OCI-LY3 (cell line): ENCODE measurements around the gene DNM1.

Source experiments
- H2AFZ ChIP-seq: fragments of 200-600, 300-600 bp; shearing (Covaris generic); 2 replicates; pipeline ENCODE4 v1.6.0; 2014; ENCODE audit warnings: antibody characterized with exemption, low read depth, low read length
- H3K27ac ChIP-seq: fragments of 200-600, 300-600 bp; sonication (generic); 2 replicates; pipeline ENCODE4 v1.5.1; 2014; ENCODE audit warnings: mild to moderate bottlenecking, low read length, moderate library complexity, mixed read lengths
- H3K27me3 ChIP-seq: fragments of 200-600, 300-600 bp; sonication (generic); 2 replicates; pipeline ENCODE4 v1.6.1; 2014; ENCODE audit warnings: low read depth, low read length, mixed read lengths
- H3K36me3 ChIP-seq: fragments of 200-600, 300-600 bp; sonication (generic); replicated peaks from 2 replicates; pipeline ENCODE3; 2014; ENCODE audit warnings: low read depth, low read length, mixed read lengths
- H3K4me1 ChIP-seq: fragments of 300-600, 200-600 bp; sonication (generic); 2 replicates; pipeline ENCODE4 v1.6.1; 2014; ENCODE audit warnings: low read length, mixed read lengths
- H3K4me2 ChIP-seq: fragments of 200-600, 300-600 bp; sonication (generic); 2 replicates; pipeline ENCODE4 v1.6.1; 2014; ENCODE audit warnings: low read length, mixed read lengths
- H3K4me3 ChIP-seq: fragments of 300-600, 200-600 bp; sonication (generic); 2 replicates; pipeline ENCODE4 v1.5.1; 2014; ENCODE audit warnings: antibody characterized with exemption, mild to moderate bottlenecking, low read length, moderate library complexity
- H3K79me2 ChIP-seq: fragments of 300-600, 200-600 bp; shearing (Covaris generic); 2 replicates; pipeline ENCODE4 v1.6.1; 2014; ENCODE audit warnings: mild to moderate bottlenecking, low read length, mixed read lengths
- H3K9ac ChIP-seq: fragments of 300-600, 200-600 bp; shearing (Covaris generic); 2 replicates; pipeline ENCODE4 v1.6.0; 2014; ENCODE audit warnings: mild to moderate bottlenecking, low read length, moderate library complexity
- H3K9me3 ChIP-seq: fragments of 200-600, 300-600 bp; shearing (Covaris generic); 2 replicates; pipeline ENCODE4 v1.6.1; 2014; ENCODE audit warnings: low read length, mixed read lengths; ENCODE audit not compliant: insufficient read depth
- H4K20me1 ChIP-seq: fragments of 200-600, 300-600 bp; sonication (generic); 2 replicates; pipeline ENCODE4 v1.6.1; 2016; ENCODE audit warnings: low read length, mixed read lengths; ENCODE audit not compliant: insufficient read depth
- CTCF ChIP-seq: fragments of 200-600, 300-600 bp; sonication (generic); IDR thresholded peaks from 2 replicates; pipeline ENCODE4 v1.5.1; 2014; ENCODE audit warnings: antibody characterized with exemption, low read length, low read depth
- EZH2phosphoT487 ChIP-seq: fragments of 200-600 bp; shearing (Covaris generic); IDR thresholded peaks from 2 replicates; pipeline ENCODE4 v1.6.1; 2018; ENCODE audit warnings: antibody characterized with exemption, mixed run types, low read depth

DNM1 gene

GRCh38 chr9:128218518-128219389, 15.6 kb downstream of the DNM1 start:
- H4K20me1 ChIP-seq, result no peaks in the 10 kb centered on the region
- H2AFZ ChIP-seq, result peak overlapping the region; percentile 77
- no peak for TF ChIP-seq EZH2phosphoT487
- TF ChIP-seq CTCF, result no peak
- H3K4me1 ChIP-seq, result peaks cover 8% of the 10 kb centered on the region
- H3K9ac ChIP-seq, result peak overlapping the region; percentile 71
- no peaks in the 10 kb centered on the region for H3K79me2 ChIP-seq
- peak overlapping the region; percentile 86 for H3K4me3 ChIP-seq
- H3K27me3 ChIP-seq, result no peaks in the 10 kb centered on the region
- H3K36me3 ChIP-seq, result no peaks in the 10 kb centered on the region
- H3K27ac ChIP-seq, result no peak overlapping the region
- no peaks in the 10 kb centered on the region for H3K9me3 ChIP-seq
- peak overlapping the region; percentile 100 for H3K4me2 ChIP-seq

GRCh38 chr9:128219831-128220230, 16.7 kb downstream of the DNM1 start:
- Histone ChIP-seq H3K4me3 (no peak overlapping the region), H3K4me1 (peaks cover 8% of the 10 kb centered on the region), H3K4me2 (no peak overlapping the region), H3K27me3 (no peaks in the 10 kb centered on the region), H4K20me1 (no peaks in the 10 kb centered on the region), H3K36me3 (no peaks in the 10 kb centered on the region), H2AFZ (no peak overlapping the region), H3K9ac (no peak overlapping the region), H3K79me2 (no peaks in the 10 kb centered on the region), H3K27ac (no peak overlapping the region), H3K9me3 (no peaks in the 10 kb centered on the region)
- no peak for TF ChIP-seq CTCF
- no peak for TF ChIP-seq EZH2phosphoT487

- Histone ChIP-seq H3K4me1 (peaks cover 14% of the 10 kb centered on the region), H3K36me3 (no peaks in the 10 kb centered on the region), H3K27me3 (no peaks in the 10 kb centered on the region; the same call in 1 of the 2 replicates), H3K27ac (no peak overlapping the region), H3K4me2 (no peak overlapping the region), H4K20me1 (no peaks in the 10 kb centered on the region), H3K79me2 (no peaks in the 10 kb centered on the region), H3K9ac (no peak overlapping the region), H2AFZ (no peak overlapping the region), H3K9me3 (no peaks in the 10 kb centered on the region), H3K4me3 (no peak overlapping the region)
- no peak for TF ChIP-seq CTCF
- TF ChIP-seq EZH2phosphoT487, result no peak
Measured at GRCh38 chr9:128222026-128222425, 18.8 kb downstream of the DNM1 start.

- Histone ChIP-seq H3K9me3 (no peaks in the 10 kb centered on the region), H3K36me3 (no peaks in the 10 kb centered on the region), H3K4me1 (peaks cover 9% of the 10 kb centered on the region), H3K9ac (no peak overlapping the region), H3K27me3 (no peaks in the 10 kb centered on the region; the same call in 1 of the 2 replicates), H3K4me2 (no peak overlapping the region), H3K79me2 (no peaks in the 10 kb centered on the region), H3K27ac (no peak overlapping the region), H4K20me1 (no peaks in the 10 kb centered on the region), H3K4me3 (no peak overlapping the region), H2AFZ (no peak overlapping the region)
- TF ChIP-seq EZH2phosphoT487 (no peak), CTCF (no peak)
Measured at GRCh38 chr9:128222880-128223670, 19.9 kb downstream of the DNM1 start.
